ENCODE data around the gene OTOA. TPM values are rescaled to one million over a fixed set of nuclear protein-coding genes. Genes with fewer than 3 reads are reported as not detected.
"Not testable (repeated sequence)": the region's sequence is repeated elsewhere in the genome, so short reads cannot be mapped to it uniquely, and the experiment has no call there.

Gene OTOA
- total RNA-seq, 1 experiment from 2014 or later: not detected

DNA sequence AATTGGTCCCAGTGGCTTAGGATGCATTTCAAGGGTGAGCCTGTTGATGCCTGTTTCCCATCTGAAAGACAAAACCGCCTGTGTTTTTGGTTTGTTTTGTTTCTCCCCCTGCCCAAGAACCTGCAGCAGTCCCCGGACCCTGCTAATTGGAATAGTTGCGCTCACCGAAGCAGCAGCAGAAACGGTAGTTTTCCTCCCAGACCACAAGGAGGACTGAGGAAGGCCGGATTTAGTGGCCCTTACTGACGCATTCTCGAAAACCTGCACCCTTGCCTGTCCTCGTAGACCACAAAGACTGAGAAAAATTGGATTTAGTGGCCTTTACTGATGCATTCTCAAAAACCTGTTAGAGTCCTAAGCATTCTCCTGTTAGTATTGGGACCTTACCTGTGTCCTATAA is 28.1 kb upstream of the OTOA start:
- not testable (repeated sequence) for H3K27me3 ChIP-seq, H3K4me3 ChIP-seq, DNase-seq, H3K9me3 ChIP-seq
- H3K36me3 ChIP-seq: peaks cover 29% of the 10 kb centered on the region

DNA sequence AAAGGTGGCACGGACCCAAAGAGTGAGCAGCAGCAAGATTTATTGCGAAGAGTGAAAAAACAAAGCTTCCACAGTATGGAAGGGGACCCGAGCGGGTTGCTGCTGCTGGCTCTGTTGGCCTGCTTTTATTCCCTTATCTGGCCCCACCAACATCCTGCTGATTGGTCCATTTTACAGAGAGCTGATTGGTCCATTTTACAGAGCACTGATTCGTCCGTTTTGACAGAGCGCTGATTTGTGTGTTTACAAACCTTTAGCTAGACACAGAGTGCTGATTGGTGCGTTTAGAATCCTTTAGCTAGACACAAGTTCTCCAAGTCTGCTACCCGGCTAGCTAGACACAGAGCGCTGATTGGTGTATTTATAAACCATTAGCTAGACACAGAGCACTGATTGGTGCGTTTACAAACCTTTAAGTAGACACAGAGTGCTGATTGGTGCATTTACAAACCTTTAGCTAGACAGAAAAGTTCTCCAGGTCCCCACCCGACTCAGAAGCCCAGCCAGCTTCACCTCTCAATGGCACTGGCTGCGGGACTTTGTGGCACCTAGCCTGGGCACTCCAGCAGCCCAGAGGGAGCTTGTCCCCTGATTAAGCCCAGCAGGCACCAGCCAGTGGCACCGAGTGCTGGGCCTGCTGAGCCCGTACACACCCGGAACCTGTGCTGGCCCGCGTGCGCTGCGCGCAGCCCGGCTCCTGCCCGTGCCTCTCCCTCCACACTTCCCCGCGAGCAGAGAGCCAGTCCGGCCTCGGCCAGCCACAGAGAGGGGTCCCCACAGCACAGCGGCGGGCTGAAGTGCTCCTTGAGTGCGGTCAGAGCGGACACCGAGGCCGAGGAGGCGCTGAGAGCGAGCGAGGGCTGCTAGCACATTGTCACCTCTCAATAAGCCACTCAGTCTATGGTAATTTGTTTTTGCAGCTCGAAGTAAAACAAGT is 26.5 kb upstream of the OTOA start:
- no peak overlapping the region for H3K4me3 ChIP-seq
- H3K36me3 ChIP-seq: peaks cover 23% of the 10 kb centered on the region
- DNase-seq: no peak
- H3K27me3 ChIP-seq: no peaks in the 10 kb centered on the region
- no peaks in the 10 kb centered on the region for H3K9me3 ChIP-seq

DNA sequence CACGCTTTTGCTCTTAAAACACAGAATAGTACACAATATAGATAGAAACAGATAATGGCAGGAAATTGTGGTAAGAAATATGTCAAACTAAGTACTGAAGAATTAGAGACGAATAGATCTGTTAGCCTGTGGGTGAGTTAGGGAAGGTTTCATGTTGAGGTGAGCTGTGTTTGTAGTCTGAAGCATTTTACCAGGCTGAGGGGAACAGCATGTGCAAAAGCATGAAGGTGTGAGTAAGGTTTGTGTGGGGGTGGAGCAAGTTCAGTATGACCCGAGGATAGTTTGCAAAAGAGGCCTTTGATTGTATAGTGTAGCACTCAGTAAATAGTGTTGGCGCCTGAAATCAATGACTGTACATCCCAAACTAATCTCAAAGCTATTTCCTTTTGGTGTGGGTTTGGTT is 25.2 kb upstream of the OTOA start:
- Histone ChIP-seq H3K9me3 (no peaks in the 10 kb centered on the region), H3K27me3 (no peaks in the 10 kb centered on the region), H3K4me3 (no peak overlapping the region), H3K36me3 (peaks cover 29% of the 10 kb centered on the region)
- peak; percentile 46 for DNase-seq

DNA sequence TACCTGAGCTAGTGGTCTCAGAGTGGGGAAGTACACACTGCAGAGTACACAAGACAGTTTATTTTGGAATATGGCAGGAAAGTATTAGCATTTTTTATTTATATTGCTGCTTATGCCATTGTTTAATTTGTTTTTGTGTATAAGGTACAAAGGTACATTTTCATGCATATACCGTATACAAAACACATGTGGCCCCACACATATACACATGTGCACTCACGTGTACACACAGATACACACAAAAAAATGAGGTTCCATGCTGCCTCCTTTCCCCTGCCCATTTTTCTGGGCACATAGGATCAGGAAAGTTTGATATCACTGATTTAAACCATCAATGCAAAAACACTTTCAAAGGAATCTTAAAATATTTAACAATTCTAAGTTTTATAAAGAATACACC is 24.3 kb upstream of the OTOA start:
- DNase-seq: no peak
- H3K27me3 ChIP-seq: no peaks in the 10 kb centered on the region
- peaks cover 26% of the 10 kb centered on the region for H3K36me3 ChIP-seq
- H3K4me3 ChIP-seq: no peak overlapping the region
- H3K9me3 ChIP-seq: no peaks in the 10 kb centered on the region

DNA sequence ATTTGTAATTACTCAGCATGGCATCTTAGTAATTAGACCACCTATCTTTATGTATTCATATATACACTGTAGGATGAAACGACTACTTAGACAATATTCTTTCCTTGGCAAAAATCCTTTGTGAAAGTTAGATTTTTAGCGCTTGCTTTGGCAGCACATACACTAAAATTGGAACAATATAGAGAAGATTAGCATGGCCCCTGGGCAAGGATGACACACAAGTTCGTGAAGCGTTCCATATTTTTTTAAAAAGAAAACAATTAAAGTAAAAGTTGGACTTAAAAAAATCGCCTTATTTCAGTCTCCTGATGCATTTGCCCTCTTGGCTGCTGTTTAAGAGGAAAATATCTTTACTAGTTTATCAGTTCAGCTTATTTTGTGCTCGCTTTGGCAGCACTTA is 21.9 kb upstream of the OTOA start:
- Histone ChIP-seq H3K27me3 (no peaks in the 10 kb centered on the region), H3K4me3 (no peak overlapping the region), H3K9me3 (no peaks in the 10 kb centered on the region), H3K36me3 (peaks cover 14% of the 10 kb centered on the region)
- no peak for DNase-seq

DNA sequence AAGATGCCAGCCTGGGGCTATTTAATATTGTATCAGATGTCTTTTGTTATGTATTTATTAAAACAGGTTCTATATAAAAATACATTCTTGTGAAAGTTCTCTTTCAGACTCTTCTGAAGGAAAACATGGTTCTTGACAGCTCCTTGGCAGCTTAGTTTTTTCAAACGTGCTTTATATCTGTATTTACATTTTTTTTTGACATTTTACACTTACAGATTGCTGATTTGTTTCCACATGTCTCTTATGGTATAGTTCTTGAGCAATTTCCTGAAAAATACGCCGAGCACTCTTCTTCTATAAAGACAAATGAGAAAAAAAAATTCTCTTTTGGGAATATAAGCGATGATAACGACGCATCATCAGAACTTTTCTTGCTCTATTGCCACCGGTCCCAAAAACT is 20.9 kb upstream of the OTOA start:
- Histone ChIP-seq H3K27me3 (no peaks in the 10 kb centered on the region), H3K9me3 (no peaks in the 10 kb centered on the region), H3K36me3 (peaks cover 11% of the 10 kb centered on the region), H3K4me3 (no peak overlapping the region)
- no peak for DNase-seq

DNA sequence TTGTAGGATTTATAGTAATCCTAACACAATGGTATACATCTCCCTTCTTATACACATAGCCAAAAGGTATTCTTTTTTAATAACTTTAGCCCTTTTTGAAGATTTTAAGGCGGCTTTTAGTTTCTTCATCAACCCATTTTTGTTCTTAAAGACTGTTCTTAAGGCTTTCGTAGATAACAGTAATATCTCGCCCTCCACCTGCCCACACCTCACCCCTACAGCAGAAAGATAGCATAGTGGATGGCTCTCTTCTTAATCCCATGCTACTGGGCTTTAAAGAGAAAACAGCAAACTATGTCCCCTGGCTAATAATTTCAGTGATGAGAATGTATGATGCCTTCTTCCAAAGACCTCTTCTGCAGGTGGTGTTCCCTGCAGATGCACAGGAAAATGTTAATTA is 20.0 kb upstream of the OTOA start:
- peaks cover 11% of the 10 kb centered on the region for H3K36me3 ChIP-seq
- H3K4me3 ChIP-seq: no peak overlapping the region
- H3K9me3 ChIP-seq: no peaks in the 10 kb centered on the region

DNA sequence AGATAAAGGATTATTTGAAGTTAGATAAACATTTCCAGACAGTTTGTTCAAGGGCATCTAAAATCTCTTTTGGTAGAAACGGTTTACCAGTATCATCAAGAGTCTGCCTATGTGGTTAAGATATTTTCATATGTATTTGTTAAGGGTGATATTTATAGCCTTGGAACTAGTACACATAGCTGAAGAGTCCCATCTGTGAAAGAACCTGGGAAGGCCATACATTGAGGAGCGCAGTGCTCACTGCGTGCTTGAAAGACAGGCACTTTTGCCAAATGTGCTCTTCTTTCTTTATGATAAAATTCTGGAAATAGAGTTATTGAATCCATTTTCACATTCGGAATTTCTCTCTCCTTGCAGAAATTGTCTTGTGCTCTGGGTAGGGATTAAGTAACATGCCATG is 19.1 kb upstream of the OTOA start:
- H3K27me3 ChIP-seq: no peaks in the 10 kb centered on the region
- no peak overlapping the region for H3K4me3 ChIP-seq
- H3K36me3 ChIP-seq: peaks cover 14% of the 10 kb centered on the region
- H3K9me3 ChIP-seq: no peaks in the 10 kb centered on the region
- no peak for DNase-seq

More for the DNA sequence above, 20.0 kb upstream of the OTOA start:
- no peak for DNase-seq
- H3K27me3 ChIP-seq: no peaks in the 10 kb centered on the region

DNA sequence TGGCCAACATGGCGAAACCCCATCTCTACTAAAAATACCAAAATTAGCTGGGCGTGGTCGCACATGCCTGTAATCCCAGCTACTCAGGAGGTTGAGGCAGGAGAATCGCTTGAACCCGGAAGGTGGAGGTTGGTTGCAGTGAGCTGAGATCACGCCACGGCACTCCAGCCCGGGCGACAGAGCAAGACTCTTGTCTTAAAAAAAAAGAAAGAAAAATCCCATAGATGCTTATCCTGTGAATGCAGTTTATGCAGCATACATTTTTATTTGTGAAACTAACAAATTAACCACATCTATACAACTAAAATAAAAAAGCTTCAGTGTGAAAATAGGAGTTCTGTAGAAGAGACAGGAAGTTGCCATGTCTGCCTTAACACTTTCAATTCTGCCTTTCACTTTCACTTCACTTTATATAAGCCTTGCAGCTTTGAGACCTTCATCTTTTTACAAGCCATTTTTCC is 18.5 kb upstream of the OTOA start:
- H3K4me3 ChIP-seq: no peak overlapping the region
- DNase-seq: no peak

DNA sequence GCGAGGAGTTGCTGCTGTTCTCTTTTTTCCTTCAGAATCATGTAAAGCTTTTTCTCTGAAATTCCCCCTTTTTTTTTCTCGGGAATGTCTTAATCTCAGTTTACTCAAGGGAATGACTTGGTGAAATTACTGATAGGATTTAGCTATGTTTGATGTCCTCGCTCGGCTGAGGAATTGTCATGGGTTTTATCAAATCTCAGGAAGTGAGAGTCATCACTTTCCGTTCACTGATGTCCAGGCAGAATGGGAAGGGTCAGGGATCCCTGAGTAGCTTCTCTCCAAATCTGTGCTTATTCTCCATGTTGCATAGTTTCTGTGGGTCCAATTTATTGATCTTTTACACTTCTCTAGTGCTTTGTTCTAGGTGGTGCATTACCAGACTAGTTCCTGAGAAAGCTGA is 17.7 kb upstream of the OTOA start:
- peaks cover 14% of the 10 kb centered on the region for H3K36me3 ChIP-seq
- DNase-seq: no peak
- no peak overlapping the region for H3K4me3 ChIP-seq
- no peaks in the 10 kb centered on the region for H3K27me3 ChIP-seq
- H3K9me3 ChIP-seq: no peaks in the 10 kb centered on the region

More for the DNA sequence above, 18.5 kb upstream of the OTOA start:
- Histone ChIP-seq H3K36me3 (peaks cover 14% of the 10 kb centered on the region), H3K9me3 (no peaks in the 10 kb centered on the region), H3K27me3 (no peaks in the 10 kb centered on the region)

DNA sequence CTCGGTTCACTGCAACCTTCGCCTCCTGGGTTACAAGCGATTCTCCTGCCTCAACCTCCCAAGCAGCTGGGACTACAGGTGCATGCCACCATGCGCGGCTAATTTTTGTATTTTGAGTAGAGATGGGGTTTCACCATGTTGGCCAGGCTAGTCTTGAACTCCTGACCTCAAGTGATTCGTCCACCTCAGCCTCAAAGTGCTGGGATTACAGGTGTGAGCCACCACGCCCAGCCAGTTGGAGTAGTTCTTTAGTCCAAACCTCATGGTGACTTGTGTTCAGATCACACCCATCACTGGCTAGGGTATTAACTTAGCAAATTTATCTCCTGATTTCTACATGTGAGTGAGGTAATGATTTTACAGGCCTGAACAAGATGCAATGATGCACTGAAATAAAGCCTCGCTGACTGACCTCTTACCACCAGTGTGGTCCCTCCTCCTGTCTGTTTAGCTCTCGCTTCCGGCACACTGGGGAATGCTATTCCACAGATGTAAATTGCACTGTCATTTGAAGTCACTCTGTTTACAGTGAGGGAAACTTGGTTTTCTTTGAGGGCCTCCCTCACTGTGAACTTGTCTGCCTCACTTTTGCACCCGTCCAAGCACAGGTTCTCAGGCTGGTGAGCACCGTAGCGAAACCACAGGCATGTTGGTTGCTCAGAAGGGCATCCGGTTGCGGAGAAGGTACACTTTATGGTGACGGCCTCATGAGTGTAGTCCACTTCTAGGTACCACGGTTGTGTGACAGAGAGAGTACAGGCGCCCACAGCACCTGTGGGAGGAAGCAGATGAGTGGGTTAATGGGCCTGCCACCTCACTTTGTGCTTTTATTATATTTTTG is 16.8 kb upstream of the OTOA start:
- no peak for DNase-seq
- H3K27me3 ChIP-seq: no peaks in the 10 kb centered on the region
- H3K36me3 ChIP-seq: peaks cover 14% of the 10 kb centered on the region
- H3K9me3 ChIP-seq: no peaks in the 10 kb centered on the region
- H3K4me3 ChIP-seq: no peak overlapping the region

DNA sequence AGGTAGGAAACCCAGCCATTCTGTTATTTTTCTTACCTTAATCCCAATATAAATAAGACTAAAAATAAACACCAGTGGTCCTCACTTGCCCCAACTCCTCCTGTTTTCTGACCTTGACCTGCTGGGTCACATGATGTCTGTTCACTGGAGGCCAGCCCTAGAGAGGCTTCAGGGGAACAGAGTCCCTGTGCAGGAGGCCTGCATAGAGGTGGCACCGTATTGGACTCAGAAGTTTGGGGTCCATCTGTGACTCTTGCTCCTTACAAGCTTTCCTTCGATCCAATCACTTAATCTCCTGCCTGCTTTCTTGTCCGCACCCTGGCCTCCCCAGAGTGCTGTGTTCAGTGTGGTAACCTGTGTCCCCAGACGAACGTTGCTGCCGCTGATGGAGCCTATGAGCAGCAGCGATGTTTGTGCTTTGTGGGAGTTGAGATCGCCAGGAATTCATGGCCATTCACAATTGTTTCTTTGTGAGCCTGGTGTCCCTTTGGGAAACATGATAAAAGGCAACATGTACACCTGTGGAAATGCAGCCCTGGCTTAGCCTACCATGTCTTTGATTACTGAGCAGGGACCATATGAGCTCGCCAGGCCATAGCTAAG is 16.1 kb upstream of the OTOA start:
- Histone ChIP-seq H3K9me3 (no peaks in the 10 kb centered on the region), H3K4me3 (no peak overlapping the region)
- no peak for DNase-seq

DNA sequence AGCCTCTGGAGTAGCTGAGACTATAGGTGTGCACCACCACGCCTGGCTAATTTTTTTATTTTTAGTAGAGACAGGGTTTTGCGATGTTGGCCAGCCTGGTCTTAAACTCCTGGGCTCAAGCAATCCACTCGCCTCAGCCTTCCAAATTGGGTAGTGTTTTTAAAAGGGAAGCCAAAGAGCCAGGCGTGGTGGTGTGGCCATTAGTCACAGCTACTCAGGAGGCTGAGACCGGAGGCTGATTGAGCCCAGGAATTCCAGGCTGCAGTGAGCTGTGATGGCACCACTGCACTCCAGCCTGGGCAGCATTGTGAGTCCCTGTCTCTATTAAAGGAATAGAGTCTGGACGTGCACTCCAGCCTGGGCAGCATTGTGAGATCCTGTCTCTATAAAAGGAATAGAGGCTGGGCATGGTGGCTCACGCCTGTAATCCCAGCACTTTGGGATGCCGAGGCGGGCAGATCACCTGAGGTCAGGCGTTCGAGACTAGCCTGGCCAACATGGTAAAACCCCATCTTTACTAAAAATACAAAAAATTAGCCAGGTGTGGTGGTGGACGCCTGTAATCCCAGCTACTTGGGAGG is 13.9 kb upstream of the OTOA start:
- not testable (repeated sequence) for H3K36me3 ChIP-seq, DNase-seq, H3K27me3 ChIP-seq, H3K4me3 ChIP-seq, H3K9me3 ChIP-seq

More for the DNA sequence above, 16.1 kb upstream of the OTOA start:
- H3K36me3 ChIP-seq: peaks cover 14% of the 10 kb centered on the region
- no peaks in the 10 kb centered on the region for H3K27me3 ChIP-seq

DNA sequence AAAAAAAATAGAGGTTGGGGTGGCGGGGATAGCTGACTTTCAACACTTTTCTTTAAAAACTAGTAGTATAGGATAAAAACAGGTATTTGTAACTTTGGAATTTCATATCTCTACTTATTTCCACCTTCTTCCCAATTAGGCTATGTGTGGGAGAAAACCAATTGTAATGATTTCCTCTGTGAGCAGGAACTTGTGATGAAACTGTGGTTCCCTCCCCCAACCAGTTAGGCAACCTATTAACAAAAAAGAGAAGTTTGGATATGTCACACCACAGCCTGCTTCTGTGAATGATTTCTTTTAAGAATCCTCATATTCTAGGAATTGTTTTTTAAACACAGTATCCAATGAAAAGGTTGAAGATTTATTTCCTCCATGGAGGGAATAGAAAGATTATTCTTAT is 13.2 kb upstream of the OTOA start:
- no peak overlapping the region for H3K4me3 ChIP-seq
- DNase-seq: no peak

DNA sequence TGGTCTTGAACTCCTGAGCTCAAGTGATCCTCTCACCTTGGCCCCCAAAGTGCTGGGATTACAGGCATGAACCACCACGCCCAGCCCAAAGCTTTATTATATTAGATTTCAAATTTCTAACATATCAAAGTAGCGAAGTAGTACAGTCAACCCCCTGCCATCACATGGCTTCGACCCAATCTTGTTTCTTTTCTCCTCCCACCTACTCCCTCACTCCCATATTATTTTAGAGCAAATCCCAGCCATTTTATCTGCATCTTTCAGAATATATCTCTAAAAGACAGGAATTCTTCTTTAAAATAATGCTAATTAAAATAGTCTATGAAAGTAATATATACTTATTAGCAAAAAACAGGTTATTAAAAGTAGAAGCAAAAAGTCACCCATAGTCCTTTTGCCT is 12.3 kb upstream of the OTOA start:
- H3K9me3 ChIP-seq: no peaks in the 10 kb centered on the region
- no peaks in the 10 kb centered on the region for H3K27me3 ChIP-seq
- H3K4me3 ChIP-seq: no peak overlapping the region
- DNase-seq: no peak
- H3K36me3 ChIP-seq: peaks cover 15% of the 10 kb centered on the region

More for the DNA sequence above, 13.2 kb upstream of the OTOA start:
- no peaks in the 10 kb centered on the region for H3K9me3 ChIP-seq
- H3K27me3 ChIP-seq: no peaks in the 10 kb centered on the region
- peaks cover 15% of the 10 kb centered on the region for H3K36me3 ChIP-seq

DNA sequence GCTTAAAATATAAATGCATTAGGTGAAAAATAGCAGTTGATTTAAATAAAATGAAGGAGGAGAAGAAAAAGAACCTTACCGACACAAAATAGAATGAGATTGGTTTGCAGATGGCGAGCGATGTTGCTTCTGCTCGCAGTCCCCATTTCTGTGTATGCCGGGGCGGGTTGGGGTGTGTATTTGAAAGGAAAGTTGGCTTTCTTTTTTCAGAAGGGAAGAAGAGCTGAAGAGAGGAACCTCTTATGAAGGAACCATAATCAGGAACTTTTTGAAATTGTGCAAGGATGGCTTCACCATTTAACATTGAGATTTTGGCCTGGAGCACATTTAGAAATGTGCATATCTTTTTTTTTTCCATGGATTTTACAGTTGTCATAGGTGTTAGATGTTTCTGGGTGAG is 11.3 kb upstream of the OTOA start, which contains the start of gene IGSF6:
Gene IGSF6 (minus strand): TSS at position 156 of the 400 bp plus-strand sequence. CDS start 10 bp downstream, at position 146.
- no peak for DNase-seq
- H3K4me3 ChIP-seq: no peak within 1 kb of the TSS
- H3K27me3 ChIP-seq: no peaks in the 10 kb centered on the region
- no peaks in the 10 kb centered on the region for H3K9me3 ChIP-seq
- peaks cover 12% of the 10 kb centered on the region for H3K36me3 ChIP-seq

Measured in MG63 (cell line).